Amygdala (tissue), 56 donors: ENCODE results near the gene NTRK2.

Experiments
- DNase-seq, 56 donors: peaks; one replicate each; lab custom pipeline; 2025; lab: John Stamatoyannopoulos, UW

Gene NTRK2

GRCh38 chr9:84996029-84996428 is 326.5 kb downstream of the NTRK2 start:
- DNase-seq: no peak

GRCh38 chr9:84996716-84997115 is 327.2 kb downstream of the NTRK2 start:
- DNase-seq: no peak

DNA sequence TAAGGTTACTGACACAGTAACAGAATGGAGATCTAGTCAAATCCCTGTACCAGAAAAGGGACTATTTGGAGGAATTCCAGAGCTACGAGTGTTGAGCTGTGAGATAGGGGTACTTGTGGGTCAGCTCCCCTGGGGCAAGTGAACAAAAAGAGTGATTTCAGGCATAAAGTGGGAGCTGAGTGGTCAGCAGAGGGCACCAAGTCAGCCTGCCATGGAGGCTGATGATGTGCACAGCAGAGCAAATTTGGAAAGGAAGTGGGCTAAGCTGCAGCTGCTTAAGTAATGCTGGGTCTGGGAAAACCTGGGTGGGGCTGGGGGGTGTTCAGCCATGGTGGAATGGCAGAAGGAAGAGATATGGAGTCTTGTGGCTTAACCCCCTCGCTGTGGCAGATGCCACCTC is 327.9 kb downstream of the NTRK2 start:
- peak in 3 of 56 donors; percentile 18 to 21 (median 20) for DNase-seq

DNA sequence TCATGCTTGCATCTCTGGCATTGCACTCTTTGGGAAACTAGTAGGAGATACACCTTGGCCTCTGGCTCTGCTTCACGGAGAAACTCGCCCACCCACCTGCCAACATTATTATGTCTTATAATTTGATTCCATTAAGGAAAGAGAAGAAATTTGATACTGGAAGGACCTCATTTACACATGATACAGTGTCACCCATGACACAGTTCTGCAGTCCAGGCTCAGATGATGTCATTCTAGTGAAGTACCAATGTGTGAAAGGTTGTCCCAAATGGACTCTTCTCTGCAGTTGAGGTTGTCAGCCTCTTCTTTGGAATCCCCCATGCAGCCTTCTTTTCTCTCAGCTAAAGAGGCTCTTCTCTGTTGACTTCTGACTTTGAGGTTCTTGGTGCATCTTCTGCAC is 329.1 kb downstream of the NTRK2 start:
- DNase-seq: no peak

GRCh38 chr9:84999788-85000187 is 330.3 kb downstream of the NTRK2 start:
- no peak for DNase-seq

GRCh38 chr9:85001925-85002324 is 332.4 kb downstream of the NTRK2 start:
- DNase-seq: no peak

GRCh38 chr9:85004818-85005413 is 335.4 kb downstream of the NTRK2 start:
- DNase-seq: no peak

DNA sequence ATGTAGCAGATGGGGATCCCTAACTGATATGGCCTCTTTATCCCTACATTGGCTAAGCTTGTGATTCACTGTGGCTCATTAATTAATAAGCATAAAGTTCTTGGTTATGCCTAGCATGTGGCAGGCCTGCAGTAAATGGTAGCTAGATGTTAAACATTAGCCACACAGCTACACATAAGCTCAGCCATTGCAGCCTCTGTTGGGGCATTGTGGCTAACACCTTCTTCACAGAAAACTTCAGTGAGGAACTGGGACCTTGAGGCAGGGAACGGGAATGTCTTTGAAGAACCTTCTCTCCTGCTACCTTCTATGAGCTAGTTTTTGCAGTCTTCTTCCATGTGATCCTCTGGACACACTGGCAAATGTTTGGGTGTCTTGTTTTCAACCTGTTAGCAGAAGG is 338.2 kb downstream of the NTRK2 start:
- no peak for DNase-seq

DNA sequence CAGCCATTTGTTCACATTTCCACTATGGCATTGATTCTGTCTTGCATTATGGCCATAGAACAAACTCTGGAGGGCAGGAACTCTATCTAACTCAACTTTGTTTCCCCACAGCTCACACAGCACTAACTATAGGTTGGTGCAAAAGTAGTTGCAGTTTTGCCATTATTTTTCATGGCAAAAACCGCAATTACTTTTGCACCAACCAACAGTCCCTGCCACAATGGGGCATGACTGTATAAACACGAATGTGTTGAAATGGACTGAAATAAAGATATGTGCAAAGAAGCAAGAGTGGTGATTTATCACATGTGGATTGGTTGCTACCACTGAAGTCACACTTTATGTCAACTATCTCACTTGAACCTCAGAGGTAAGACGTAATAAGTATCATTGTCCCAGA is 338.7 kb downstream of the NTRK2 start:
- DNase-seq: no peak

DNA sequence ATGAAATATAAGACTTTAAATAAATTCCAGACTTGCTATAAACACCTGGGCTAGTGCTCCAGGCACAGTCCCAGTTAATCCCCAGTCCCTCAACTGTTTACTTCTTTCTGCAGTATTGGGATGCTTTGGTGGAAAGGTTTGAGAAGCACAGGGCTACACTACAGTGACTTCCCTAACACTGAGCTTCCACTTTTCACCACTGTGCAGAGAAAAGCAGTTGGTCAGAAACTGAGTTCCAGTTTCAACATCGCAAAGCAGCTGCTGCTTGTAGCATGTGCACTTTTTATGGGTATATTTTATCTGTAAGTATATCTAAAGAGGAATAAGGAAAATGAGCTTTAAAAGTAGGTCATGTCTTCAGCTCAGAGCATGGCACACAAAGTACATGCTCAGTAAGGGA is 339.7 kb downstream of the NTRK2 start:
- no peak for DNase-seq

DNA sequence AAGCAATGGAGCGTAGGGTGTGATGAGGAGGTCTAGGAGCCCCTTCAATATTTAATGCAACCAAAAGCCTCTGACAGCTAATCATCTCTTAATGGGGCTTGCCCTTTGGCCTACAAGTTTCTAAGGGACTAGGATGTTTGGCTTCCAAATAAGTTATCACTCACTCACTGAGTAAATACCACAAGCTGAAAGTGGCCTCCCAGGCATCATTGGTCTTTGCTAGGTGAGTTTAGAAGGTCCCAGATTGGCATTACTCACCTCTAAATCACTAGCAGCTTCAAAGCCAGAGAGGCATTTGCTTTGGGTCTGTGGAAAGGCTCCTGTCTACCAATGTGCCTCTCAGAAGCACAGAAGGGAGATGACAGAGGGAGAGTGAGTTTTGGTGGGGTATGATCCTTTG is 344.2 kb downstream of the NTRK2 start:
- no peak for DNase-seq

GRCh38 chr9:85014292-85014691 is 344.8 kb downstream of the NTRK2 start:
- no peak for DNase-seq

DNA sequence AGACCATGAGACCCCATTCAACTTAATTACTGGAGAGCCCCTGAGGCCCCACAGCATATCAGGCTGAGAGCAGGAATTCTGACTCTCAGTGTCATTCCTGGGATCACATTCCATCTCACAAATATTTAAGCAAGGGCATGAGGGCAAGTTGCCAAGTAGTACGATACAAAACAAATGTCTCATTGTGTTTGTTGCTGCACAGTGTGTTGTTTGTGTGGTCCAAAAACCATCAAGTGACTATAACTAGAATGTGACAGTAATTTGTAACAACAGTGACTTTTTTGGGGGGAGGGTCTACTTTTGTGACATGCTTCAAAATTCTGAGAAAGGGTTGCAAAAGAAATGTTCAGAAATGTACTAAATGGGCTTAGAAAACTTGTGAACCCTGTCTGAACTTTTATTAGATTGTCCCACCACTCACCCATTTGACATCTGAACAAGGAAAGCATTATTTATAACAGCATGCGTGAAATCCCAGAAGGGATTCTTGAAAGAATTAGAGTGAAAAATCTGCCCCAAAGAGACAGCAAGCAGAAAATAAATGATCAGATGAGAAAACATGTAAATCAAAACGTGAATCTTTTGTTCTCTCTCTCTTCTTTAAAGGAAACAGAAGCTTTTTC is 347.0 kb downstream of the NTRK2 start:
- peak in 17 of 56 donors; percentile 7 to 75 (median 36) for DNase-seq

DNA sequence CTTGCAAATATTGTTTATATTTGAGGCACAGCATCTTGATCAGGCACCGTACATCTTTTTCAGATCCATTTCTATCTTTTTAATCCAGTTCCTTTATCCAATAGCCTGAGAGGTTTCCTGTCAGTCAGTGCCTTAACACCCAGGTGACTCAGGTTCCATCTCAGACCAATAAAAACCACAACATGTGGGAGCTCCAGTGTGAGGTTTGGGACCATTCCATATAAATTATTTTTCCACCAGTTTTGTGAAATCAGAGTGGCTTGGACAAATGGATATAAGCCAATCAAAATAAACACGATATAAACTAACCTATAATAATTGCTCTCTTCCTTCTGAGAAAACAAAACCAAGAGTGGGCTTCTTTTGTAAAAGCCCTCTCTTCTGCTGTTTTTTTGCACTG is 351.3 kb downstream of the NTRK2 start:
- DNase-seq: no peak

DNA sequence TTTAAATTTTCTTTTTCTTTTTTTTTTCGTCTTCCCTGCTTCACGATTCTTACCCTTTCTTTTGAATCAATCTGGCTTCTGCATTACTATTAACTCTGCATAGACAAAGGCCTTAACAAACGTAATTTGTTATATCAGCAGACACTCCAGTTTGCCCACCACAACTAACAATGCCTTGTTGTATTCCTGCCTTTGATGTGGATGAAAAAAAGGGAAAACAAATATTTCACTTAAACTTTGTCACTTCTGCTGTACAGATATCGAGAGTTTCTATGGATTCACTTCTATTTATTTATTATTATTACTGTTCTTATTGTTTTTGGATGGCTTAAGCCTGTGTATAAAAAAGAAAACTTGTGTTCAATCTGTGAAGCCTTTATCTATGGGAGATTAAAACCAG is 352.2 kb downstream of the NTRK2 start:
- no peak for DNase-seq

DNA sequence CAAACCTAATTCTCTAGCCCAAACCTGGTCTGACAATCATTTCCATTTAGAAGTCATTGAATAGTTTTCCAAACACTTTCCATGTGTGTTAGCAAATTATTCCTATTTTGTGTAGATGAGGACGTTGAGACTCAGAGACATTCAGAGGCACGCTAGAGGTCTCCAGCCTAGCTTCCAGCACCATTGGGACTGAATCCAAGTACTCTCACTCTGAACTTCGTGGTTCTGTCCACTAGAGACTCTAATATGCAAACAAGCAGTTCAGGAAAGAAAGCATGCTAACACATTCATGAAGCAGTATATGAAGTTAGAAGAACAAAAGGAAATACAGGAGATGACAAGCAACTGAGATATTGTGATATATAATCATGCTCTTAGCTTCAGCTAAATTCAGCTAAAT is 354.8 kb downstream of the NTRK2 start:
- peak in 23 of 56 donors; percentile 2 to 71 (median 43) for DNase-seq

DNA sequence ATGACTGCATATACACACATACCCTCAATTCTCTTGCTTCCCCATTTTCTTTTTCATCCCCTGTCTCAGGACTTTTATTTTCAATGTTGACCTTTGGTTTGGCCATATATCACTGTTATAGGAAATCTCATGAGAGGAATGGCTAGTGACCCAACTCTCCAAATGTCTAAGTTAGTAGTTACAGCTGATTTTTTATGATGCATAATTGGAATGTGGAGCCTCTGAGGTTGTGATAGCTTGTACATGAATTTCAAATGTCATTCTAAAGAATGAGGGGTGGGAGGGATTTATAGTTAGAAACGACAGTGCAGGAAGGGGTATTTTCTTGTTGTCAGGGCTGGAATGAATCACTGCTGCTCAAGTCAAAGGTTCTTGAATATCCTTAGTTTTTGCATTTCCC is 356.1 kb downstream of the NTRK2 start:
- no peak for DNase-seq

DNA sequence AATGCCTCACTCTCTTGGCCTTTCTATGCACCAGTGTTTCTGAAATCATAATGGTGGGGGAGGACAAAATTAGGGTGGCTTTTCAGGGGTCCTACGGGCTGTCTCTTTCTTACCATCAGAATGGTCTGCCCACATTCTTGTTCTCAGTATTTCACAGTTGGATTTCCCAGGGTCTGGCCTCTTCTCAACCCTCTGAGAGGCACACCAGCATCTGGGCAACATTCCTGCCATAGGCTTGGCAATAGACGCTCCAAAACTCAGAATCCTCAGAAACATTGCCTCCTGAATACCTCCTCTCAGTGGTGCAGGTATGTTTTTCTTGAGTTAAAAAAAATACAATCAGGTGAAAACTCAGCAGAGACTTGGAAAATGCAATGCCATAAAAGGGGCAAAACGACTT is 358.3 kb downstream of the NTRK2 start:
- DNase-seq: no peak

DNA sequence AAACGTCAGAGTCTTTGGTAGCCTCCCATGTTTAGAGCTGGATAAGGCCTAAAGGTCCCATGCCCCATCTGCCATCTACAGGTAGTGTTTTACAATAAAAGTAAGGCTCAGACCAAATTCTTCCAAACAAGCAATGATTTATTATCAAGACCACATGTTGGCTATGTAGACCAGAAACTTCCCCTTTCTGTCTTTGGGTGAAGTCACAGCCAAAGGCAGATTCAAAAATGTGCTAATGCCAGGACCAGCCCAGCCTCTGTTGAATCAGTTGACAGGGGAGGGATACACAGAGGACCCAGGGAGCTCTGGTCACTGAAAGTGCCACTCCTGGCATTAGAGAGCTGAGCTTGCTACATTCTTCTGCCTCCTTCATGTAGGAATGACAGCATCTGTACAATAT is 360.8 kb downstream of the NTRK2 start:
- DNase-seq: no peak

GRCh38 chr9:85036496-85036895 is 367.0 kb downstream of the NTRK2 start:
- DNase-seq: no peak

GRCh38 chr9:85038061-85038460 is 368.5 kb downstream of the NTRK2 start:
- DNase-seq: peak in 41 of 56 donors; percentile 19 to 84 (median 48)

GRCh38 chr9:85038824-85039608 is 369.5 kb downstream of the NTRK2 start:
- DNase-seq: peak in 31 of 56 donors; percentile 9 to 76 (median 35)
